ENCODE data around the gene COL23A1.

GRCh38 chr5:178547052-178547666 is 43.0 kb downstream of the COL23A1 start:
- TF ChIP-seq CTCF (optimal IDR thresholded peaks at IDR 0.05 in 1 of 3, IDR thresholded peaks at IDR 0.05 in 1 of 3, conservative IDR thresholded peaks at IDR 0.05 in 1 of 3; ENCODE audit: extremely low read depth in 1 of 3, insufficient read depth in 2 of 3, low read length in 3 of 3) (no peak), EZH2 (IDR thresholded peaks at IDR 0.05; ENCODE audit: low read length) (no peak)
